Stimulated activated naive CD8-positive, alpha-beta T cell treated with anti-CD3 and anti-CD28 coated beads, Interleukin-15, Interleukin-2, amounts not matched to agents 100 ng/mL and 50 ng/mL, for 24 hours (primary cell): ENCODE results near the gene CPVL.

ENCODE experiments used
- H3K27ac Mint-ChIP-seq: one replicate; pipeline ENCODE4 v1.8.0; 2021; ENCODE audit warnings: mild to moderate bottlenecking, mixed read lengths
- H3K27me3 Mint-ChIP-seq: one replicate; pipeline ENCODE4 v1.8.0; 2021; ENCODE audit warnings: mixed read lengths
- H3K36me3 Mint-ChIP-seq: one replicate; pipeline ENCODE4 v1.8.0; 2021; ENCODE audit warnings: low read depth, mixed read lengths
- H3K4me1 Mint-ChIP-seq: one replicate; pipeline ENCODE4 v1.8.0; 2021; ENCODE audit warnings: low read depth, mixed read lengths
- H3K4me3 Mint-ChIP-seq: one replicate; pipeline ENCODE4 v1.8.0; 2021; ENCODE audit warnings: mild to moderate bottlenecking, mixed read lengths
- H3K9me3 Mint-ChIP-seq: one replicate; pipeline ENCODE4 v1.8.0; 2021; ENCODE audit warnings: mixed read lengths

CPVL gene

GRCh38 chr7:29146057-29146706 is at the start of gene CPVL:
Gene CPVL (minus strand): TSS chr7:29146537. CDS start chr7:29121061, 25,476 bp downstream.
- Mint-ChIP-seq H3K4me1 (no peaks in the 10 kb centered on the region), H3K9me3 (no peaks in the 10 kb centered on the region), H3K4me3 (peak within 1 kb of the TSS; percentile 62), H3K27me3 (peaks cover 67% of the 10 kb centered on the region), H3K36me3 (no peaks in the 10 kb centered on the region), H3K27ac (no peak within 1 kb of the TSS)

GRCh38 chr7:29194594-29195427 is 48.5 kb upstream of the CPVL start, which contains the start of gene CHN2:
Gene CHN2 (plus strand): TSS chr7:29194775.
- H3K36me3 Mint-ChIP-seq: no peaks in the 10 kb centered on the region
- H3K27ac Mint-ChIP-seq: no peak within 1 kb of the TSS
- H3K9me3 Mint-ChIP-seq: no peaks in the 10 kb centered on the region
- peak within 1 kb of the TSS; percentile 77 for H3K4me3 Mint-ChIP-seq
- peaks cover 22% of the 10 kb centered on the region for H3K4me1 Mint-ChIP-seq
- H3K27me3 Mint-ChIP-seq: peaks cover 59% of the 10 kb centered on the region

- no peaks in the 10 kb centered on the region for H3K9me3 Mint-ChIP-seq
- peaks cover 60% of the 10 kb centered on the region for H3K27me3 Mint-ChIP-seq
- peaks cover 22% of the 10 kb centered on the region for H3K4me1 Mint-ChIP-seq
- no peaks in the 10 kb centered on the region for H3K36me3 Mint-ChIP-seq
- H3K4me3 Mint-ChIP-seq: peak overlapping the region; percentile 77
- no peak overlapping the region for H3K27ac Mint-ChIP-seq
These were observed 47.9 kb upstream of the CPVL start for GRCh38 chr7:29194206-29194593.

- Mint-ChIP-seq H3K27ac (no peak overlapping the region), H3K4me1 (peaks cover 22% of the 10 kb centered on the region), H3K9me3 (no peaks in the 10 kb centered on the region), H3K27me3 (peaks cover 56% of the 10 kb centered on the region), H3K4me3 (peak overlapping the region; percentile 33), H3K36me3 (no peaks in the 10 kb centered on the region)
These were observed 47.2 kb upstream of the CPVL start for GRCh38 chr7:29193316-29194205.

- H3K4me1 Mint-ChIP-seq: peaks cover 22% of the 10 kb centered on the region
- H3K27me3 Mint-ChIP-seq: peaks cover 53% of the 10 kb centered on the region
- no peak overlapping the region for H3K27ac Mint-ChIP-seq
- no peaks in the 10 kb centered on the region for H3K36me3 Mint-ChIP-seq
- no peaks in the 10 kb centered on the region for H3K9me3 Mint-ChIP-seq
- H3K4me3 Mint-ChIP-seq: no peak overlapping the region
These were observed 46.5 kb upstream of the CPVL start for GRCh38 chr7:29192811-29193210.

GRCh38 chr7:29192323-29192722 is 46.0 kb upstream of the CPVL start:
- Mint-ChIP-seq H3K36me3 (no peaks in the 10 kb centered on the region), H3K4me1 (peaks cover 22% of the 10 kb centered on the region), H3K27ac (no peak overlapping the region), H3K4me3 (no peak overlapping the region), H3K27me3 (peaks cover 48% of the 10 kb centered on the region), H3K9me3 (no peaks in the 10 kb centered on the region)

- H3K9me3 Mint-ChIP-seq: no peaks in the 10 kb centered on the region
These were observed 44.2 kb upstream of the CPVL start for GRCh38 chr7:29190349-29191045.

GRCh38 chr7:29189743-29190201 is 43.4 kb upstream of the CPVL start:
- H3K27me3 Mint-ChIP-seq: peaks cover 33% of the 10 kb centered on the region
- H3K27ac Mint-ChIP-seq: no peak overlapping the region
- no peaks in the 10 kb centered on the region for H3K36me3 Mint-ChIP-seq
- H3K4me3 Mint-ChIP-seq: no peak overlapping the region
- H3K9me3 Mint-ChIP-seq: no peaks in the 10 kb centered on the region
- H3K4me1 Mint-ChIP-seq: no peaks in the 10 kb centered on the region

More at GRCh38 chr7:29190349-29191045, 44.2 kb upstream of the CPVL start:
- H3K4me3 Mint-ChIP-seq: no peak overlapping the region
- peaks cover 33% of the 10 kb centered on the region for H3K27me3 Mint-ChIP-seq
- H3K4me1 Mint-ChIP-seq: peaks cover 4% of the 10 kb centered on the region
- H3K27ac Mint-ChIP-seq: no peak overlapping the region
- H3K36me3 Mint-ChIP-seq: no peaks in the 10 kb centered on the region

GRCh38 chr7:29185613-29186012 is 39.3 kb upstream of the CPVL start:
- Mint-ChIP-seq H3K4me1 (no peaks in the 10 kb centered on the region), H3K27ac (no peak overlapping the region)

GRCh38 chr7:29184599-29184998 is 38.3 kb upstream of the CPVL start:
- Mint-ChIP-seq H3K27ac (no peak overlapping the region), H3K9me3 (no peaks in the 10 kb centered on the region), H3K36me3 (no peaks in the 10 kb centered on the region), H3K27me3 (peaks cover 20% of the 10 kb centered on the region), H3K4me3 (no peak overlapping the region), H3K4me1 (no peaks in the 10 kb centered on the region)

More at GRCh38 chr7:29185613-29186012, 39.3 kb upstream of the CPVL start:
- no peaks in the 10 kb centered on the region for H3K9me3 Mint-ChIP-seq
- peaks cover 25% of the 10 kb centered on the region for H3K27me3 Mint-ChIP-seq
- H3K4me3 Mint-ChIP-seq: no peak overlapping the region
- H3K36me3 Mint-ChIP-seq: no peaks in the 10 kb centered on the region

- no peaks in the 10 kb centered on the region for H3K9me3 Mint-ChIP-seq
- H3K27ac Mint-ChIP-seq: no peak overlapping the region
- H3K4me1 Mint-ChIP-seq: peaks cover 11% of the 10 kb centered on the region
- H3K4me3 Mint-ChIP-seq: no peak overlapping the region
- H3K36me3 Mint-ChIP-seq: no peaks in the 10 kb centered on the region
- H3K27me3 Mint-ChIP-seq: peaks cover 28% of the 10 kb centered on the region
These were observed 32.8 kb upstream of the CPVL start for GRCh38 chr7:29179115-29179514.

GRCh38 chr7:29177963-29178600 is 31.7 kb upstream of the CPVL start:
- H3K4me3 Mint-ChIP-seq: no peak overlapping the region
- no peaks in the 10 kb centered on the region for H3K9me3 Mint-ChIP-seq
- peak overlapping the region; percentile 43 for H3K27ac Mint-ChIP-seq
- H3K36me3 Mint-ChIP-seq: no peaks in the 10 kb centered on the region
- H3K4me1 Mint-ChIP-seq: peaks cover 11% of the 10 kb centered on the region
- H3K27me3 Mint-ChIP-seq: peaks cover 28% of the 10 kb centered on the region

GRCh38 chr7:29173458-29173857 is 27.1 kb upstream of the CPVL start:
- Mint-ChIP-seq H3K36me3 (no peaks in the 10 kb centered on the region), H3K27ac (no peak overlapping the region), H3K4me1 (peaks cover 8% of the 10 kb centered on the region), H3K27me3 (peaks cover 28% of the 10 kb centered on the region), H3K9me3 (no peaks in the 10 kb centered on the region), H3K4me3 (no peak overlapping the region)

- no peak overlapping the region for H3K4me3 Mint-ChIP-seq
- peaks cover 21% of the 10 kb centered on the region for H3K27me3 Mint-ChIP-seq
- H3K9me3 Mint-ChIP-seq: no peaks in the 10 kb centered on the region
- H3K36me3 Mint-ChIP-seq: no peaks in the 10 kb centered on the region
- no peaks in the 10 kb centered on the region for H3K4me1 Mint-ChIP-seq
- no peak overlapping the region for H3K27ac Mint-ChIP-seq
These were observed 24.4 kb upstream of the CPVL start for GRCh38 chr7:29170781-29171180.
